GM12891 (cell line): ENCODE measurements around the gene FAM184A.
"Not testable (repeated sequence)": the region's sequence is repeated elsewhere in the genome, so short reads cannot be mapped to it uniquely, and the experiment has no call there.

Experiments used
- POLR2A ChIP-seq: IDR thresholded peaks from 2 replicates; pipeline ENCODE4 v1.6.1; 2011; ENCODE audit warnings: low read depth, low read length, control low read depth
- POLR2AphosphoS5 ChIP-seq: IDR thresholded peaks from 2 replicates; pipeline ENCODE4 v1.6.1; 2011; ENCODE audit warnings: low read depth, low read length, control low read depth
- POU2F2 ChIP-seq: IDR thresholded peaks from 2 replicates; pipeline ENCODE4 v1.6.1; 2011; ENCODE audit warnings: low read depth, mild to moderate bottlenecking, control low read depth, low read length, moderate library complexity
- SPI1 ChIP-seq: IDR thresholded peaks from 2 replicates; pipeline ENCODE4 v1.6.1; 2011; ENCODE audit warnings: low read depth, low read length, control low read depth
- TAF1 ChIP-seq: IDR thresholded peaks from 2 replicates; pipeline ENCODE4 v1.6.1; 2011; ENCODE audit warnings: low read depth, low read length, control low read depth

GRCh38 chr6:119097815-119098361, 19.4 kb upstream of the FAM184A start:
- TF ChIP-seq TAF1, POLR2AphosphoS5, POLR2A, SPI1, POU2F2: not testable (repeated sequence)
